Stimulated activated naive B cell treated with anti-CD40 and anti-IgM and Interleukin-4, amounts not matched to agents 10 μg/mL and 1 μg/mL and 100 μg/mL, for 72 hours (primary cell): ENCODE data around the gene HAAO.

Experiments
- ATAC-seq, 2 donors: fragments of 150-1000 bp; cut with Tn5 transposase; replicated peaks; 2 replicates each; pipeline ENCODE4 v1.10.0; 2021; ENCODE audit warnings: moderate library complexity in 1 of 2
- DNase-seq: peaks from one replicate; pipeline ENCODE4 v3.0.0; 2021
- H3K27ac Mint-ChIP-seq: one replicate; pipeline ENCODE4 v1.8.0; 2022; ENCODE audit warnings: mild to moderate bottlenecking, mixed read lengths
- H3K27me3 Mint-ChIP-seq, 2 donors: one replicate each; pipeline ENCODE4 v1.8.0; 2022; ENCODE audit warnings: mixed read lengths in 2 of 2
- H3K36me3 Mint-ChIP-seq, 2 donors: one replicate each; pipeline ENCODE4 v1.8.0; 2022; ENCODE audit warnings: mixed read lengths in 2 of 2, mild to moderate bottlenecking in 1 of 2
- H3K4me1 Mint-ChIP-seq, 2 donors: one replicate each; pipeline ENCODE4 v1.8.0; 2022; ENCODE audit warnings: mixed read lengths in 2 of 2, mild to moderate bottlenecking in 1 of 2
- H3K4me3 Mint-ChIP-seq, 2 donors: one replicate each; pipeline ENCODE4 v1.8.0; 2022; ENCODE audit warnings: mild to moderate bottlenecking in 2 of 2, mixed read lengths in 2 of 2, moderate library complexity in 1 of 2
- H3K9me3 Mint-ChIP-seq, 2 donors: one replicate each; pipeline ENCODE4 v1.8.0; 2022; ENCODE audit warnings: mixed read lengths in 2 of 2, mild to moderate bottlenecking in 1 of 2

Gene HAAO

DNA sequence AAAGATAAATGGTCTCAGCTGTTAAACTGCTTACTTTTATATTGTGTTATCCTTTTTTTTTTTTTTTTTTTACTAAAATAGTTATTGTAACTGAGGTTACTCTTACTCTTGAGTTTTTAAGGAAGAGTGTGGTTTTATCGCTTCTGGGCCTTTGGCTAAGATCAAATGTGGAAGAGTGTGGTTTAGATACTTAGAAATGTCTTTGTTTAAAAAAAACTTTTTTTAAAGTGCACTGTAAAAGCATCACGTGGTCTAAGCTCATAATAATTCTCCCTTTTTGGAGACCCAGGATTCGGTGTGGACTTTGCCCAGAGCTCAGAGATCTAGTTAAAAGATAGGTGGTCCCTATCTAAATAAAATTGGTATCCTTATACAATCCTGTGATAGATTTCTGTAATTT, 16.6 kb downstream of the HAAO start:
- DNase-seq (no peak), ATAC-seq (no peak)
- Mint-ChIP-seq H3K4me3 (no peak overlapping the region), H3K4me1 (peaks cover 4 to 18% of the 10 kb centered on the region in 2 donors), H3K27ac (no peak overlapping the region), H3K36me3 (peaks cover 10 to 14% of the 10 kb centered on the region in 2 donors), H3K27me3 (no peaks in the 10 kb centered on the region), H3K9me3 (peaks cover 0 to 3% of the 10 kb centered on the region in 2 donors)

- peak overlapping the region; percentile 3 to 41 for H3K4me3 Mint-ChIP-seq
- peak overlapping the region; percentile 65 for H3K27ac Mint-ChIP-seq
- peaks cover 6 to 18% of the 10 kb centered on the region in 2 donors for H3K4me1 Mint-ChIP-seq
- H3K9me3 Mint-ChIP-seq = peaks cover 0 to 2% of the 10 kb centered on the region in 2 donors
- DNase-seq = no peak
- H3K36me3 Mint-ChIP-seq = peaks cover 5 to 10% of the 10 kb centered on the region in 2 donors
- no peaks in the 10 kb centered on the region for H3K27me3 Mint-ChIP-seq
- ATAC-seq = peak in 1 of 2 donors; percentile 46
Measured at GRCh38 chr2:42775186-42775585, 17.2 kb downstream of the HAAO start.

- Mint-ChIP-seq H3K27me3 (no peaks in the 10 kb centered on the region), H3K27ac (no peak overlapping the region), H3K4me3 (no peak overlapping the region), H3K9me3 (no peaks in the 10 kb centered on the region), H3K36me3 (peaks cover 2 to 5% of the 10 kb centered on the region in 2 donors), H3K4me1 (peaks cover 7 to 18% of the 10 kb centered on the region in 2 donors)
- no peak for ATAC-seq
- DNase-seq = no peak
Measured at GRCh38 chr2:42771546-42772153, 20.7 kb downstream of the HAAO start.

GRCh38 chr2:42770288-42771131, 21.9 kb downstream of the HAAO start:
- Mint-ChIP-seq H3K4me1 (peaks cover 7 to 17% of the 10 kb centered on the region in 2 donors), H3K27me3 (no peaks in the 10 kb centered on the region), H3K36me3 (peaks cover 0 to 5% of the 10 kb centered on the region in 2 donors), H3K9me3 (no peaks in the 10 kb centered on the region), H3K27ac (no peak overlapping the region), H3K4me3 (no peak overlapping the region)
- ATAC-seq (peak; percentile 77 to 87), DNase-seq (no peak)

- DNase-seq (no peak), ATAC-seq (no peak)
- peaks cover 0 to 5% of the 10 kb centered on the region in 2 donors for H3K36me3 Mint-ChIP-seq
- no peaks in the 10 kb centered on the region for H3K27me3 Mint-ChIP-seq
- no peaks in the 10 kb centered on the region for H3K9me3 Mint-ChIP-seq
- H3K4me3 Mint-ChIP-seq = no peak overlapping the region
- peaks cover 5 to 10% of the 10 kb centered on the region in 2 donors for H3K4me1 Mint-ChIP-seq
- H3K27ac Mint-ChIP-seq = no peak overlapping the region
Measured at GRCh38 chr2:42769583-42770287, 22.6 kb downstream of the HAAO start.

DNA sequence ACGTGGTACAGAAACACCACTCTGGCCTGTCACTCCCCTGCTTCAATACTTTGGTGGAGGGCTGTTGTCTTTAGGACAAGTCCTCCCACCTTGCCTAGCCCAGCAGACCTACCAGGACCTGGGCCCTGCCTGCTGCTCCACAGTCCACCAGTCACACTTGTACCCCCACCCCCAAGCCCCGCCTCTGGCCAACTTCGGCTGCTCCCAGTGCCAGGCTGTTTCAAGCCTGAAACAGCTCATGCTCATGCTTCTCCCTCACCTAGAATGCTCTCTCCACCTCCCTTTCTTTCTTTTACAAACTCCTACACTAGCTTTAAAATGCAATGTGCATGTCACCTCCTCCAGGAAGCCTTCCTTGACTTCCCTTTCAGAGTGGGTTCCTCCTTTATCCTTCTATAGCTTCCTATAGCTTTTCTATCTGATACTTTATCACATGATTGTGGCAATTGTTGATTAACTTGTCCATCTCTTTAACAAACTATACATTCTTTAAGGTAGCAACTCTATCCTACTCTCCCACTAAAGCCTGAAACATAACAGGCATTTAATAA, 23.6 kb downstream of the HAAO start:
- no peak for DNase-seq
- no peak overlapping the region for H3K4me3 Mint-ChIP-seq

GRCh38 chr2:42767899-42768705, 24.3 kb downstream of the HAAO start:
- Mint-ChIP-seq H3K4me3 (no peak overlapping the region), H3K27ac (no peak overlapping the region), H3K4me1 (peaks cover 5 to 10% of the 10 kb centered on the region in 2 donors), H3K27me3 (no peaks in the 10 kb centered on the region), H3K36me3 (peaks cover 5 to 6% of the 10 kb centered on the region in 2 donors), H3K9me3 (no peaks in the 10 kb centered on the region)
- DNase-seq (no peak), ATAC-seq (no peak)

More for the DNA sequence above, 23.6 kb downstream of the HAAO start:
- H3K36me3 Mint-ChIP-seq = peaks cover 0 to 2% of the 10 kb centered on the region in 2 donors
- no peaks in the 10 kb centered on the region for H3K27me3 Mint-ChIP-seq
- ATAC-seq = no peak
- H3K4me1 Mint-ChIP-seq = peaks cover 3 to 10% of the 10 kb centered on the region in 2 donors
- no peak overlapping the region for H3K27ac Mint-ChIP-seq
- no peaks in the 10 kb centered on the region for H3K9me3 Mint-ChIP-seq

DNA sequence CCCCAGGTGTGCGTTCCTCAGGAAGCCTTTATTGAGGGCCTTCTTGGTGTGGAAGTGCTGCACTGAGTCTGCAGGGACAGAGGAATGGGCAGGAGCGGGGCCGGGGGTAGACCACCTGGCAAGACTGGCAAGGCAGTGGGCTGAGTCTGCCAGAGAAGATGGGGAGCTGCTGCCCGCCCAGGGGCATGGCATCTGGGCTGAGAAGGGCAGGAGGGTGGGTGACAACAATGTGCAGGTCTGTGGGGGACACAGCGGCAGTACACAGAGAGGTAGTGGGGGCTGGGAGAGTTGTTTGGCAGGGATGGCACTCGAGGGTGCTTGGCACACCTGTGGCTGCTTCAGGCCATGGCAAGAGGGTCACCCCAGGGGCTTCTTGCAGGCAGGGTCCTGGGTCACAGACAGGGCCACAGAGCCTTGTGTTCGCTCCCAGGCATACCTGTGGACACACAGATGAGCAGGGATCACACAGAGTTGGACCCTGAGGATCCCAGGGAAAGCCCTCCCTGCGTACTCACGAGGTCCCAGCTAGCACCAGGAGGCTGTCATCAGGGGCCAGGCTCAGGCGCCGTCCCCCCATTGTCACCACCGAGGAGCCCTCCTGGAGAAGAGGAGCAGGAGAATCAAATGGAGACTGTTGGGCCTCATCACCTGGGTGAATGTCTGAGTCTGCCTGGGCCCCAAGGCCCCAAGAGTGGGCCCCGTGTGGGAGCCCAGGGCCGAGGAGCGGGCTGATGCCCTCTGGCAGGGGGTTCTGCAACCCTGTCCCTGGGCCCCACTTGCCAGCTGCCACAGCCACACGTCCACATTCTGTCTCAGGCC, 25.1 kb downstream of the HAAO start:
- H3K27me3 Mint-ChIP-seq = no peaks in the 10 kb centered on the region
- no peak overlapping the region for H3K4me3 Mint-ChIP-seq
- no peaks in the 10 kb centered on the region for H3K9me3 Mint-ChIP-seq
- DNase-seq (no peak), ATAC-seq (no peak)
- H3K36me3 Mint-ChIP-seq = peaks cover 8 to 9% of the 10 kb centered on the region in 2 donors
- peak overlapping the region; percentile 5 for H3K27ac Mint-ChIP-seq
- peaks cover 5 to 10% of the 10 kb centered on the region in 2 donors for H3K4me1 Mint-ChIP-seq

DNA sequence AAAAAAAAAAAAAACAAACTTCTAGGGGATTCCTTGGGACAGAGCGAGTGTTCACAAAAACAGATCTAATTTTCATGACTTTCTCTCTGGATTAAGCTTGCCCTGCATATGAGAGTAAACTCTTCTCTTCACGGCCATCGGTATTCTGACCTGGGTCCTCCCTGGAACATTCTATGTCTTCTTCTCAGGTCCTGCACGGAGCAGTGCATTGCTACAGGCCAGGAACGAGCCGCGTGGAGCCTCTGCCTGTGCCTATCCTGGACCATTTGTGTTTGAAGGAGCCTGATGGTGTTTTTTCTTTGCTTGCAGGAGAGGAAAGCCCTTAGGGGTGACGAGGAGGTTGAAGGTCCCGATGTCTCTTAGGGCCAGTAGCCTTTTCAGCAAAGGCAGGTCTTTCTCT, 26.7 kb downstream of the HAAO start:
- DNase-seq = no peak
- no peak overlapping the region for H3K27ac Mint-ChIP-seq
- peaks cover 5 to 10% of the 10 kb centered on the region in 2 donors for H3K4me1 Mint-ChIP-seq
- peaks cover 9 to 13% of the 10 kb centered on the region in 2 donors for H3K36me3 Mint-ChIP-seq
- no peak overlapping the region for H3K4me3 Mint-ChIP-seq
- no peaks in the 10 kb centered on the region for H3K9me3 Mint-ChIP-seq
- H3K27me3 Mint-ChIP-seq = no peaks in the 10 kb centered on the region
- no peak for ATAC-seq

DNA sequence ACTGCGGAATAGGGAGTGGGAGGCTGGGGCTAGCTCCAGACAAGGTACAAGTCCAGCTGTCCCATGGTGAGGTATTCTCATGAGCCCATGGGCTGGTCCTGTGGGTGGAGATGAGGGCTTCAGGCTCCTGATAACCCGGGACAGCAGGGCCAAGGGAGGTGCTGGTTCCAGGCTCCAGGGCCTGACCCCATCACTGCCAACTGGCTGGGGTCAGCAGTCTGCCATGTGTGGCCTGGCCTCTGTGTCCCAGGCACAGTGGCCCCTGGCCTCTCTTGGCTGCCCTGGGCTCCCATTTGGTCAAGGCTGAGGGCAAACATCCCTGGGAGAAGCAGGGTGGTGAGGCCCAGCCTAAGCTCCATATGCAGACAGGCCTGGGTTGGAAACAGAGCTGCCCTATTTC, 27.5 kb downstream of the HAAO start:
- Mint-ChIP-seq H3K27me3 (no peaks in the 10 kb centered on the region), H3K9me3 (no peaks in the 10 kb centered on the region), H3K27ac (no peak overlapping the region), H3K4me3 (no peak overlapping the region), H3K4me1 (peaks cover 3 to 10% of the 10 kb centered on the region in 2 donors), H3K36me3 (peaks cover 9 to 13% of the 10 kb centered on the region in 2 donors)
- ATAC-seq (no peak), DNase-seq (no peak)

- H3K36me3 Mint-ChIP-seq = peaks cover 9 to 13% of the 10 kb centered on the region in 2 donors
Measured at GRCh38 chr2:42764096-42764495, 28.3 kb downstream of the HAAO start, which contains the start of gene OXER1. OXER1 (minus strand) TSS chr2:42764135; CDS start chr2:42764062, 73 bp downstream.

GRCh38 chr2:42762823-42763804, 29.3 kb downstream of the HAAO start:
- Mint-ChIP-seq H3K4me3 (no peak overlapping the region), H3K36me3 (peaks cover 9 to 17% of the 10 kb centered on the region in 2 donors), H3K27me3 (no peaks in the 10 kb centered on the region), H3K27ac (peak overlapping the region; percentile 75), H3K4me1 (peaks cover 2 to 10% of the 10 kb centered on the region in 2 donors), H3K9me3 (no peaks in the 10 kb centered on the region)
- no peak for DNase-seq
- no peak for ATAC-seq

More at GRCh38 chr2:42764096-42764495, 28.3 kb downstream of the HAAO start, which contains the start of gene OXER1:
- H3K9me3 Mint-ChIP-seq = no peaks in the 10 kb centered on the region
- DNase-seq = no peak
- H3K4me1 Mint-ChIP-seq = peaks cover 3 to 10% of the 10 kb centered on the region in 2 donors
- H3K4me3 Mint-ChIP-seq = no peak within 1 kb of the TSS
- H3K27ac Mint-ChIP-seq = peak within 1 kb of the TSS; percentile 75
- ATAC-seq = peak in 1 of 2 donors; percentile 26
- no peaks in the 10 kb centered on the region for H3K27me3 Mint-ChIP-seq
